Measurements from ENCODE around the gene SLC25A14. TPM values are rescaled to one million over a fixed set of nuclear protein-coding genes. Genes with fewer than 3 reads are reported as not detected.
A peak's percentile ranks its signal among the peaks of the same experiment; 100 is the strongest.

SLC25A14 gene
- polyA plus RNA-seq, 2 of the 4 experiments (the other 2 are of a cell fraction) = 23.0 to 34.8 TPM

DNA sequence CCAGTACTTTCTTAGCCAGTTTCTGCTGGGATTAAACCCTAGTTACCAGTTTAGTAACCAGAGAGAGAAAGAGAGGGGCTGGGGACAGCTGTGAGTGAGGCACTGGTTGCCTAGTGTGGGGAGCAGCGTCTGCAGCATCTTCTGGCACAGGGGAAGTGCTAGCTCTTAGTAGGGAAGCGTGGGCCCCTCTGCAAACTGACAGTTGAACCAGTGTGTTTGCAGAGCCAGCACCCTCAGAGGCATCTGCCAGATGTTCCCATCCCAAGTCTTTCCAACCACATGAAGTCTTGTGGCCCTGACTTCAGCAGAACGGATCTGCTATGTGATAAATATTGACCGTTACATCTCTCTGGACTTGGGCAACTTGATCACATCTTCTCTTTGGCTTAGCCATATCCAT is 77.1 kb downstream of the SLC25A14 start (continued):
- TF ChIP-seq SREBF2 (IDR thresholded peaks at IDR 0.05) = no peak
- no peak for TF ChIP-seq HOXB13 (CRISPR knock-in tag; IDR thresholded peaks at IDR 0.05; ENCODE audit: low read depth)
- TF ChIP-seq KDM5A (IDR thresholded peaks at IDR 0.05) = no peak
- no peak for TF ChIP-seq USF2 (IDR thresholded peaks at IDR 0.05)
- no peak for TF ChIP-seq REST (IDR thresholded peaks at IDR 0.05)
- TF ChIP-seq JUNB (IDR thresholded peaks at IDR 0.05) = no peak
- TF ChIP-seq HOXA7 (CRISPR knock-in tag; IDR thresholded peaks at IDR 0.05) = no peak

DNA sequence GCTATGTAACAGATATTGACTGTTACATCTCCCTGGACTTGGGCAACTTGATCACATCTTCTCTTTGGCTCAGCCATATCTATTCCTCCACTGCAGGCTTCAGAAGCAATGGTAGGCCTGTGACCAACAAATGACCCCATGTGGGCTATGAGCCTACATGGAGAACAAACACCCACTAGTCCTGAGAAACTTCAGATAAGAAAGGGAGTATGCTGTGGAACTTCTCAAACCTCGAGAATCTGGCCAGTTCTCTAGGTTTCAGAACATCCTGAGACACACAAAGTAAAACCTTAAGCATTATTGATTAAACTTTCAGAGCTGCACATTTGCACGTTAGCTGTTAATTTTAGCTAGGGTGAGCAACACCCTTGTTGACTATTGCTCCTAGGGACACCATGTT is 78.3 kb downstream of the SLC25A14 start:
- no peaks in the 10 kb centered on the region for H3K9me3 ChIP-seq
- no peak overlapping the region for H3K27ac ChIP-seq
- no peak overlapping the region for H3K4me2 ChIP-seq
- H3K4me1 ChIP-seq = no peaks in the 10 kb centered on the region
- FAIRE-seq (peak; percentile 54), DNase-seq (ENCODE audit: low read depth in 1 of 2, low spot score in 1 of 2) (no peak), ATAC-seq (no peak)
- TF ChIP-seq NPAS2 (CRISPR knock-in tag; IDR thresholded peaks at IDR 0.05; ENCODE audit: borderline replicate concordance) (no peak), MYC (IDR thresholded peaks at IDR 0.05; ENCODE audit: borderline replicate concordance, low read length) (no peak), MAFK (IDR thresholded peaks at IDR 0.05; ENCODE audit: partially characterized antibody) (no peak), EHMT2 (IDR thresholded peaks at IDR 0.05; ENCODE audit: low read depth) (no peak), POLR2AphosphoS2 (conservative IDR thresholded peaks at IDR 0.05; ENCODE audit: low read length) (no peak), CEBPB (IDR thresholded peaks at IDR 0.05) (no peak)
- TF ChIP-seq, protein P1, sequence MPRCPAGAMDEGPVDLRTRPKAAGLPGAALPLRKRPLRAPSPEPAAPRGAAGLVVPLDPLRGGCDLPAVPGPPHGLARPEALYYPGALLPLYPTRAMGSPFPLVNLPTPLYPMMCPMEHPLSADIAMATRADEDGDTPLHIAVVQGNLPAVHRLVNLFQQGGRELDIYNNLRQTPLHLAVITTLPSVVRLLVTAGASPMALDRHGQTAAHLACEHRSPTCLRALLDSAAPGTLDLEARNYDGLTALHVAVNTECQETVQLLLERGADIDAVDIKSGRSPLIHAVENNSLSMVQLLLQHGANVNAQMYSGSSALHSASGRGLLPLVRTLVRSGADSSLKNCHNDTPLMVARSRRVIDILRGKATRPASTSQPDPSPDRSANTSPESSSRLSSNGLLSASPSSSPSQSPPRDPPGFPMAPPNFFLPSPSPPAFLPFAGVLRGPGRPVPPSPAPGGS (IDR thresholded peaks at IDR 0.05) = no peak
- no peak overlapping the region for H3K4me3 ChIP-seq
- 44% methylated on average over 2 of the region's 2 CpGs for WGBS (ENCODE audit: missing lambda C conversion rate)
- ChIA-PET POLR2A (no interaction called here), CTCF (no interaction called here)

GRCh38 chrX:130418740-130419139 is 79.0 kb downstream of the SLC25A14 start:
- ATAC-seq = no peak
- Histone ChIP-seq H3K4me2 (no peak overlapping the region), H3K4me1 (no peaks in the 10 kb centered on the region), H3K9me3 (no peaks in the 10 kb centered on the region), H3K27ac (no peak overlapping the region), H3K4me3 (no peak overlapping the region)
- ChIA-PET CTCF (interaction anchor here (0.6 kb wide), 1 partner anchor 121 kb away, joined by 5 read pairs; no protein-coding TSS in a partner anchor), POLR2A (no interaction called here)
- FAIRE-seq = no peak
- DNase-seq (ENCODE audit: low read depth in 1 of 2, low spot score in 1 of 2) = no peak
- 80% methylated on average over 4 of the region's 4 CpGs for WGBS (ENCODE audit: missing lambda C conversion rate)
- TF ChIP-seq CHD4 (IDR thresholded peaks at IDR 0.05; ENCODE audit: borderline replicate concordance) (no peak), ELK1 (IDR thresholded peaks at IDR 0.05; ENCODE audit: low read depth, low read length) (no peak), ZFP36 (IDR thresholded peaks at IDR 0.05; ENCODE audit: borderline replicate concordance, partially characterized antibody) (no peak), MAZ (IDR thresholded peaks at IDR 0.05; ENCODE audit: borderline replicate concordance, low read depth, low read length) (no peak), NFE2L2 (conservative IDR thresholded peaks at IDR 0.05; ENCODE audit: low read length) (no peak), ZSCAN20 (CRISPR knock-in tag; IDR thresholded peaks at IDR 0.05) (no peak), ATOH8 (CRISPR knock-in tag; IDR thresholded peaks at IDR 0.05; ENCODE audit: low read depth) (no peak), RCOR1 (IDR thresholded peaks at IDR 0.05; ENCODE audit: low read depth, low read length) (no peak), JUNB (IDR thresholded peaks at IDR 0.05) (no peak), FOXS1 (CRISPR knock-in tag; IDR thresholded peaks at IDR 0.05) (no peak), FOSB (CRISPR knock-in tag; IDR thresholded peaks at IDR 0.05) (no peak), CEBPB (IDR thresholded peaks at IDR 0.05) (no peak)
- TF ChIP-seq, protein P2, sequence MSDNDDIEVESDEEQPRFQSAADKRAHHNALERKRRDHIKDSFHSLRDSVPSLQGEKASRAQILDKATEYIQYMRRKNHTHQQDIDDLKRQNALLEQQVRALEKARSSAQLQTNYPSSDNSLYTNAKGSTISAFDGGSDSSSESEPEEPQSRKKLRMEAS (IDR thresholded peaks at IDR 0.05) = no peak
- TF ChIP-seq, protein P3, sequence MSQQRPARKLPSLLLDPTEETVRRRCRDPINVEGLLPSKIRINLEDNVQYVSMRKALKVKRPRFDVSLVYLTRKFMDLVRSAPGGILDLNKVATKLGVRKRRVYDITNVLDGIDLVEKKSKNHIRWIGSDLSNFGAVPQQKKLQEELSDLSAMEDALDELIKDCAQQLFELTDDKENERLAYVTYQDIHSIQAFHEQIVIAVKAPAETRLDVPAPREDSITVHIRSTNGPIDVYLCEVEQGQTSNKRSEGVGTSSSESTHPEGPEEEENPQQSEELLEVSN (IDR thresholded peaks at IDR 0.05; ENCODE audit: borderline replicate concordance, low read depth) = no peak

All from A549 (cell line).